K562 (cell line): ENCODE results near the gene DHDDS. TPM values are rescaled to one million over a fixed set of nuclear protein-coding genes. Genes with fewer than 3 reads are reported as not detected.

ENCODE experiments used
- ARID3B ChIP-seq: fragments of 250-450 bp; sonication (Bioruptor Pico); IDR thresholded peaks from 2 replicates; pipeline ENCODE4 v1.4.0; 2020; ENCODE audit warnings: borderline replicate concordance
- CBX3 ChIP-seq, 2 experiments: IDR thresholded peaks; 1 replicate in 1 of 2; 2 replicates in 1 of 2; pipeline ENCODE4 v1.6.1; 2012; ENCODE audit warnings: inconsistent platforms in 2 of 2, low read length in 2 of 2, borderline replicate concordance in 1 of 2, control low read depth in 1 of 2
- CBX8 ChIP-seq: fragments of 200-600 bp; sonication (generic); IDR thresholded peaks from 2 replicates; pipeline ENCODE4 v1.6.1; 2012; ENCODE audit warnings: borderline replicate concordance, mixed run types, low read depth, mild to moderate bottlenecking, moderate library complexity, mixed read lengths, low read length, control low read depth, inconsistent platforms; ENCODE audit not compliant: poor library complexity, severe bottlenecking; ENCODE audit errors: extremely low read depth
- E2F3 ChIP-seq: fragments of 250-450 bp; sonication (Bioruptor Pico); IDR thresholded peaks from 2 replicates; pipeline ENCODE4 v1.4.0; 2020; ENCODE audit warnings: mild to moderate bottlenecking
- ETV5 ChIP-seq: sonication (generic); formaldehyde crosslinking; IDR thresholded peaks from 2 replicates; pipeline ENCODE4 v1.4.0; 2020; ENCODE audit warnings: low read depth, mild to moderate bottlenecking, missing genetic modification reagents
- FOXJ2 ChIP-seq: fragments of 200-800 bp; sonication (Bioruptor generic); IDR thresholded peaks from 2 replicates; pipeline ENCODE4 v1.6.1; 2016; ENCODE audit warnings: missing genetic modification characterization, missing compliant biosample characterization
- GATAD2B ChIP-seq: fragments of 450-650 bp; IDR thresholded peaks from 2 replicates; pipeline ENCODE4 v1.6.1; 2017; ENCODE audit warnings: mild to moderate bottlenecking, borderline replicate concordance
- L3MBTL2 ChIP-seq: fragments of 450-650 bp; IDR thresholded peaks from 2 replicates; pipeline ENCODE4 v1.6.1; 2016; ENCODE audit warnings: mild to moderate bottlenecking, moderate library complexity
- MEIS2 ChIP-seq: fragments of 450-650 bp; IDR thresholded peaks from 2 replicates; pipeline ENCODE4 v1.6.1; 2014; ENCODE audit warnings: mild to moderate bottlenecking; ENCODE audit not compliant: partially characterized antibody
- MYNN ChIP-seq, 2 experiments: sonication (generic); formaldehyde crosslinking in 1 of 2; IDR thresholded peaks; 2 replicates each; pipeline versions ENCODE4 v1.5.0 to v1.6.1; 2016 to 2020; ENCODE audit warnings: antibody characterized with exemption in 1 of 2, missing genetic modification reagents in 1 of 2
- NCOA4 ChIP-seq: fragments of 450-650 bp; IDR thresholded peaks from 2 replicates; pipeline ENCODE4 v1.6.1; 2018; ENCODE audit warnings: mild to moderate bottlenecking; ENCODE audit not compliant: partially characterized antibody
- NFYB ChIP-seq: IDR thresholded peaks from 2 replicates; pipeline ENCODE4 v1.6.1; 2011; ENCODE audit warnings: mild to moderate bottlenecking, moderate library complexity; ENCODE audit not compliant: insufficient read length; ENCODE audit errors: extremely low read depth
- NR2C1 ChIP-seq, 2 experiments: fragments of 450-650 bp; IDR thresholded peaks; 2 replicates each; pipeline ENCODE4 v1.6.1; 2017; ENCODE audit warnings: mild to moderate bottlenecking in 2 of 2, antibody characterized with exemption in 1 of 2, inconsistent platforms in 1 of 2, missing compliant biosample characterization in 1 of 2, missing genetic modification characterization in 1 of 2
- NRF1 ChIP-seq, 2 experiments: fragments of 450-650 bp; IDR thresholded peaks in 1 of 2; conservative IDR thresholded peaks in 1 of 2; 2 replicates each; pipeline ENCODE4 v1.6.1; 2014; ENCODE audit warnings: mild to moderate bottlenecking in 2 of 2
- PHB2 ChIP-seq: fragments of 450-650 bp; IDR thresholded peaks from 2 replicates; pipeline ENCODE4 v1.6.1; 2017; ENCODE audit warnings: low read depth
- SIRT6 ChIP-seq: IDR thresholded peaks from one replicate; pipeline ENCODE4 v1.6.1; 2012; ENCODE audit warnings: low read depth, mild to moderate bottlenecking, control low read depth, inconsistent platforms, low read length, moderate library complexity
- SMAD1 ChIP-seq: fragments of 150-350 bp; IDR thresholded peaks from 2 replicates; pipeline ENCODE4 v1.6.1; 2014; ENCODE audit warnings: low read length, low read depth; ENCODE audit not compliant: partially characterized antibody
- SRSF1 ChIP-seq: fragments of 200-400 bp; formaldehyde crosslinking; IDR thresholded peaks from 2 replicates; pipeline ENCODE4 v1.6.1; 2017; ENCODE audit warnings: mild to moderate bottlenecking, low read depth, low read length, moderate library complexity
- TARDBP ChIP-seq: fragments of 450-650 bp; IDR thresholded peaks from 2 replicates; pipeline ENCODE4 v1.6.1; 2016
- TEAD2 ChIP-seq: fragments of 450-650 bp; IDR thresholded peaks from 2 replicates; pipeline ENCODE4 v1.6.1; 2016; ENCODE audit warnings: missing genetic modification characterization, control low read depth, missing compliant biosample characterization
- TFAM ChIP-seq: fragments of 250-450 bp; sonication (Bioruptor Pico); conservative IDR thresholded peaks from 2 replicates; pipeline ENCODE4 v1.5.0; 2021; ENCODE audit warnings: mild to moderate bottlenecking, moderate library complexity
- ZBED1 ChIP-seq: IDR thresholded peaks from 2 replicates; pipeline ENCODE4 v1.6.1; 2014
- ZBTB8A ChIP-seq: fragments of 450-650 bp; IDR thresholded peaks from 2 replicates; pipeline ENCODE4 v1.6.1; 2018; ENCODE audit warnings: mild to moderate bottlenecking, moderate library complexity; ENCODE audit not compliant: partially characterized antibody
- ZFP36 ChIP-seq: fragments of 150-350 bp; IDR thresholded peaks from 2 replicates; pipeline ENCODE4 v1.6.1; 2018; ENCODE audit warnings: low read length, low read depth; ENCODE audit not compliant: partially characterized antibody
- ZKSCAN1 ChIP-seq: fragments of 150-350 bp; IDR thresholded peaks from 2 replicates; pipeline ENCODE4 v1.6.1; 2016; ENCODE audit warnings: low read depth, low read length
- polyA plus RNA-seq, 8 experiments: library from polyadenylated mRNA; depleted of rRNA in 4 of 8; stranded (reverse) in 5 of 8; unstranded in 3 of 8; fragments of >200 nt; fragmentation: Nextera tagmentation in 2 of 8; fragmentation: Illumina TruSeq in 1 of 8; extraction: Ambion mirVana in 2 of 8; extraction: Trizol in 1 of 8; gene quantifications; 2 replicates each; pipeline versions ENCODE4 v1.2.1 to v1.2.3, GENCODE V29; 2011 to 2014; ENCODE audit warnings: inconsistent platforms in 1 of 8, missing spikeins in 1 of 8
- total RNA-seq, 7 experiments: library from RNA; depleted of rRNA in 6 of 7; stranded (reverse); fragments of >200 nt in 6 of 7; fragmentation: Illumina TruSeq in 2 of 7; extraction: Trizol in 2 of 7; gene quantifications; 2 replicates each; pipeline versions ENCODE4 v1.2.1 to v1.2.3, GENCODE V29; 2011 to 2021; ENCODE audit warnings: low replicate concordance in 1 of 7
- TF ChIP-seq, protein P1 (sequence below): sonication (generic); formaldehyde crosslinking; IDR thresholded peaks from 2 replicates; pipeline ENCODE4 v1.8.0; 2022; ENCODE audit warnings: mild to moderate bottlenecking, missing genetic modification reagents
- TF ChIP-seq, protein P2 (sequence below): fragments of 250-450 bp; sonication (Bioruptor Pico); IDR thresholded peaks from 2 replicates; pipeline ENCODE4 v1.6.1; 2021; ENCODE audit warnings: mild to moderate bottlenecking

DHDDS gene
- total and polyA plus RNA-seq, 9 of the 15 experiments (the other 6 are each of a cell fraction or from before 2014, with no cell fraction given): 33.3 to 55.0 (median 44.3) TPM

DNA sequence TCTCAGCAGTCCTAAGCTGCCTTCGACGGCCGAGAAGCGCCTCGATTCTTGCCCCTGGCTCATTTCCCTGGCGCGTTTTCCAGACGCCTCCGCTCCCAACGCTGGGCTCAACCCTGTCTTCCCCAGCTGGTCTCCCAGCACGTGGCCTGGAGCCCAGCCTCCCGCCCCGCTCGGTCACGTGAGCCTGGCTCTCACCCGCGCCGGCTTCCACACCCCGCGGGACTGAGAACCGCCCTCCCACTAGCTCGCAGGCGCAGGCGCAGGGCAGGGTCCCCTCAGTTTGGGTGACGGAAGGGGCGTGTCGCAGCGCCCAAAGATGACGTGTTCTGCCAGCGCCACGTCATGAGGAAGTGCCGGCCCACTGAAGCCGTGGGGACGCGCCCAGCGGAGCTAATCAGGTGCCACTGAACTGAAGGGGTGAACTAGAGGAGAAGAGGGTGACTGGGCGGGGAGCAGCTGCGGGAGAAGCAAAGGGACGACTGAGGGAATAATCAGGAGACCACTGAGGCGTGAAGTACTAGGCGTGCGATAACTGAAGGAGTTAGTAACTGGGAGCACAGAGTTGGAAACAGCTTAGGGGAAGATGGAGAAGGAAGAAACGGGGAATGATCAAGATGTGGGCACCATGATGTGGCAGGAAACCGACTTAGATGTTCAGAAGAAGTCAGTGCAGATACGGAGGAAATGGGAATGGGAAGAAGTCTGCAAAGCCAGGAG, at the start of gene DHDDS (continued):
- TF ChIP-seq SMAD1 (peak; percentile 69), NR2C1 (IDR thresholded peaks at IDR 0.05) (no peak), NR2C1 (tag; IDR thresholded peaks at IDR 0.05) (0 out of 2 replicates have a peak, but pooled peaks have one; percentile 51), ETV5 (CRISPR knock-in tag) (peak; percentile 80), SRSF1 (no peak), ZBED1 (peak; percentile 23; the same call in 1 of the 2 replicates), SIRT6 (no peak), NFYB (no peak), ZKSCAN1 (peak; percentile 89), CBX8 (no peak), ARID3B (CRISPR knock-in tag) (no peak), MYNN (IDR thresholded peaks at IDR 0.05) (peak; percentile 72; the same call in 1 of the 2 replicates), MYNN (CRISPR knock-in tag; IDR thresholded peaks at IDR 0.05) (no peak), L3MBTL2 (peak; percentile 100), TFAM (no peak), TEAD2 (tag) (no peak), FOXJ2 (tag) (no peak; the same call in 1 of the 2 replicates), GATAD2B (peak; percentile 87; the same call in 1 of the 2 replicates), E2F3 (CRISPR knock-in tag) (peak; percentile 91), NRF1 (conservative IDR thresholded peaks at IDR 0.05 in 1 of 2, IDR thresholded peaks at IDR 0.05 in 1 of 2) (peak; percentile 99 to 100), PHB2 (peak; percentile 76), TARDBP (peak; percentile 96; the same call in 1 of the 2 replicates), CBX3 (IDR thresholded peaks at IDR 0.05; ENCODE audit: borderline replicate concordance in 1 of 2, low read length in 2 of 2) (peak in 1 of 2 experiments; percentile 97; a peak in 2 of 3 replicates), ZFP36 (peak; percentile 11), NCOA4 (peak; percentile 58), ZBTB8A (no peak), MEIS2 (peak; percentile 95)
- TF ChIP-seq, protein P1, sequence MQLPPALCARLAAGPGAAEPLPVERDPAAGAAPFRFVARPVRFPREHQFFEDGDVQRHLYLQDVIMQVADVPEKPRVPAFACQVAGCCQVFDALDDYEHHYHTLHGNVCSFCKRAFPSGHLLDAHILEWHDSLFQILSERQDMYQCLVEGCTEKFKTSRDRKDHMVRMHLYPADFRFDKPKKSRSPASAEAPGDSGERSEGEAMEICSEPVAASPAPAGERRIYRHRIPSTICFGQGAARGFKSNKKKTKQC (CRISPR knock-in tag): peak; percentile 99
- TF ChIP-seq, protein P2, sequence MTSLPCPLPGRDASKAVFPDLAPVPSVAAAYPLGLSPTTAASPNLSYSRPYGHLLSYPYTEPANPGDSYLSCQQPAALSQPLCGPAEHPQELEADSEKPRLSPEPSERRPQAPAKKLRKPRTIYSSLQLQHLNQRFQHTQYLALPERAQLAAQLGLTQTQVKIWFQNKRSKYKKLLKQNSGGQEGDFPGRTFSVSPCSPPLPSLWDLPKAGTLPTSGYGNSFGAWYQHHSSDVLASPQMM: no peak
